Keratinocyte (primary cell): ENCODE results near the gene HDAC9. TPM values are rescaled to one million over a fixed set of nuclear protein-coding genes. Genes with fewer than 3 reads are reported as not detected.

ENCODE experiments used
- DNase-seq: peaks from one replicate; pipeline ENCODE4 v3.0.0-alpha.2; 2011; ENCODE audit warnings: low read depth, missing footprints, low spot score
- FAIRE-seq: peaks from 2 replicates; lab custom pipeline; 2011; peaks lifted over from hg19 to GRCh38; lab: Jason Lieb, UNC
- H2AFZ ChIP-seq: 2 replicates; pipeline ENCODE4 v1.6.0; 2012; ENCODE audit warnings: low read length, control low read depth, inconsistent platforms; ENCODE audit not compliant: control insufficient read depth
- H3K27ac ChIP-seq: 2 replicates; pipeline ENCODE4 v1.5.1; 2011; ENCODE audit warnings: low read length; ENCODE audit not compliant: control insufficient read depth, insufficient read depth
- H3K27me3 ChIP-seq: 3 replicates; pipeline ENCODE4 v1.6.0; 2011; ENCODE audit warnings: low read length; ENCODE audit not compliant: control insufficient read depth, insufficient read depth; ENCODE audit errors: extremely low read depth
- H3K36me3 ChIP-seq, 2 experiments: 2 replicates in 1 of 2; 3 replicates in 1 of 2; pipeline ENCODE4 v1.5.1; 2011; ENCODE audit warnings: low read length in 2 of 2, mild to moderate bottlenecking in 1 of 2; ENCODE audit not compliant: control insufficient read depth in 2 of 2, insufficient read depth in 2 of 2; ENCODE audit errors: extremely low read depth in 1 of 2
- H3K4me1 ChIP-seq: 3 replicates; pipeline ENCODE4 v1.5.1; 2011; ENCODE audit warnings: low read length; ENCODE audit not compliant: control insufficient read depth, insufficient read depth; ENCODE audit errors: extremely low read depth
- H3K4me2 ChIP-seq: 3 replicates; pipeline ENCODE4 v1.6.0; 2011; ENCODE audit warnings: low read depth, low read length; ENCODE audit not compliant: control insufficient read depth, insufficient read depth; ENCODE audit errors: extremely low read depth
- H3K4me3 ChIP-seq, 3 experiments: fragments of 200-600 bp in 1 of 3; sonication (generic) in 1 of 3; 2 replicates in 2 of 3; 3 replicates in 1 of 3; pipeline ENCODE4 v1.5.1; 2011 to 2016; ENCODE audit warnings: low read length in 3 of 3, mild to moderate bottlenecking in 3 of 3, control low read depth in 2 of 3, inconsistent platforms in 1 of 3, low read depth in 1 of 3, mixed read lengths in 1 of 3, mixed run types in 1 of 3, moderate library complexity in 1 of 3; ENCODE audit not compliant: control insufficient read depth in 2 of 3, insufficient read depth in 2 of 3; ENCODE audit errors: extremely low read depth in 1 of 3
- H3K79me2 ChIP-seq: 2 replicates; pipeline ENCODE4 v1.6.0; 2012; ENCODE audit warnings: low read length; ENCODE audit not compliant: control insufficient read depth, insufficient read depth
- H3K9ac ChIP-seq: 3 replicates; pipeline ENCODE4 v1.6.0; 2011; ENCODE audit warnings: low read length; ENCODE audit not compliant: control insufficient read depth, insufficient read depth; ENCODE audit errors: extremely low read depth
- H3K9me1 ChIP-seq: 3 replicates; pipeline ENCODE4 v1.6.0; 2011; ENCODE audit warnings: low read length; ENCODE audit not compliant: control insufficient read depth, insufficient read depth; ENCODE audit errors: extremely low read depth
- H3K9me3 ChIP-seq: 2 replicates; pipeline ENCODE4 v1.5.1; 2012; ENCODE audit warnings: low read depth, low read length; ENCODE audit not compliant: control insufficient read depth
- H4K20me1 ChIP-seq: 3 replicates; pipeline ENCODE4 v1.6.0; 2011; ENCODE audit warnings: low read length; ENCODE audit not compliant: control insufficient read depth, insufficient read depth; ENCODE audit errors: extremely low read depth
- EZH2 ChIP-seq: IDR thresholded peaks from one replicate; pipeline ENCODE4 v1.6.1; 2012; ENCODE audit warnings: inconsistent platforms, mild to moderate bottlenecking, low read length, moderate library complexity
- dilution Hi-C: fragments of 300-500 bp; cut with MboI; formaldehyde crosslinking; loops from one replicate; pipeline ENCODE4 v1.7.0; 2020; ENCODE audit warnings: low sequenced_read_pairs; ENCODE audit not compliant: extremely low pct_ligation_motif_present
- polyA plus RNA-seq, 5 experiments: library from polyadenylated mRNA; depleted of rRNA in 3 of 5; stranded (reverse) in 3 of 5; stranded (forward) in 1 of 5; unstranded in 1 of 5; fragments of >200 nt; gene quantifications; 1 replicate in 1 of 5; 2 replicates in 3 of 5; 3 replicates in 1 of 5; pipeline versions ENCODE4 v1.2.1 to v1.2.3, GENCODE V29; 2011 to 2012; ENCODE audit warnings: missing spikeins in 2 of 5, low read depth in 1 of 5, low replicate concordance in 1 of 5
- TF ChIP-seq, protein P1 (sequence below), 3 experiments: IDR thresholded peaks in 1 of 3; conservative IDR thresholded peaks in 1 of 3; optimal IDR thresholded peaks in 1 of 3; 2 replicates in 2 of 3; 3 replicates in 1 of 3; pipeline versions ENCODE3 to v1.5.1; 2011; ENCODE audit warnings: low read length in 3 of 3, mild to moderate bottlenecking in 3 of 3, moderate library complexity in 2 of 3, control low read depth in 1 of 3, inconsistent platforms in 1 of 3; ENCODE audit not compliant: insufficient read depth in 2 of 3; ENCODE audit errors: extremely low read depth in 1 of 3

The HDAC9 gene
- polyA plus RNA-seq, 1 donor (not counting 4 experiments of a cell fraction or from before 2014, with no cell fraction given) = 24.6 TPM

DNA sequence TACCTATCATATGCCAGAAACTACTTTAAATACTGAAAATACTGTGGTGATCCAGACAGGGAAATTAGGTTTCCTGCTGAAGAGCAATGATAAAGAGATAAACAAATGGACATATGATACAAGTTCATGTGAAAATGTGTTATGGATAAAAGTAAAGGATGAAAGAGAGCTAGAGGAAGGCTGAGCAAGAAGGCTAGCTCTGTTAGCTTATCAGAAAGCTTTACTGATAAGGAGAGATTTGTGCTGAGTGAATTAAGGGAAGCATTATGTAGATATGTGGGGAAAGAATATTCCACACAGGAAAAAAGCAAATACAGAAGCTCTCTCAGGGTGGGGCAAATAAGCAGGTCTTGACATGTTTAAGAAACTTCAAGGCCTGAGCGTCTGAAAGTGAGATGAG, 308.4 kb downstream of the HDAC9 start:
- Histone ChIP-seq H3K9me3 (no peaks in the 10 kb centered on the region), H3K4me1 (no peaks in the 10 kb centered on the region), H3K27ac (no peak overlapping the region), H4K20me1 (no peaks in the 10 kb centered on the region), H3K9me1 (no peaks in the 10 kb centered on the region), H2AFZ (peak overlapping the region; percentile 47), H3K9ac (no peak overlapping the region), H3K4me3 (no peak overlapping the region), H3K4me2 (no peak overlapping the region), H3K36me3 (no peaks in the 10 kb centered on the region), H3K79me2 (no peaks in the 10 kb centered on the region), H3K27me3 (no peaks in the 10 kb centered on the region)
- dilution Hi-C loops = no loop called here
- TF ChIP-seq, protein P1, sequence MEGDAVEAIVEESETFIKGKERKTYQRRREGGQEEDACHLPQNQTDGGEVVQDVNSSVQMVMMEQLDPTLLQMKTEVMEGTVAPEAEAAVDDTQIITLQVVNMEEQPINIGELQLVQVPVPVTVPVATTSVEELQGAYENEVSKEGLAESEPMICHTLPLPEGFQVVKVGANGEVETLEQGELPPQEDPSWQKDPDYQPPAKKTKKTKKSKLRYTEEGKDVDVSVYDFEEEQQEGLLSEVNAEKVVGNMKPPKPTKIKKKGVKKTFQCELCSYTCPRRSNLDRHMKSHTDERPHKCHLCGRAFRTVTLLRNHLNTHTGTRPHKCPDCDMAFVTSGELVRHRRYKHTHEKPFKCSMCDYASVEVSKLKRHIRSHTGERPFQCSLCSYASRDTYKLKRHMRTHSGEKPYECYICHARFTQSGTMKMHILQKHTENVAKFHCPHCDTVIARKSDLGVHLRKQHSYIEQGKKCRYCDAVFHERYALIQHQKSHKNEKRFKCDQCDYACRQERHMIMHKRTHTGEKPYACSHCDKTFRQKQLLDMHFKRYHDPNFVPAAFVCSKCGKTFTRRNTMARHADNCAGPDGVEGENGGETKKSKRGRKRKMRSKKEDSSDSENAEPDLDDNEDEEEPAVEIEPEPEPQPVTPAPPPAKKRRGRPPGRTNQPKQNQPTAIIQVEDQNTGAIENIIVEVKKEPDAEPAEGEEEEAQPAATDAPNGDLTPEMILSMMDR (optimal IDR thresholded peaks at IDR 0.05 in 1 of 3, IDR thresholded peaks at IDR 0.05 in 1 of 3, conservative IDR thresholded peaks at IDR 0.05 in 1 of 3; ENCODE audit: extremely low read depth in 1 of 3, insufficient read depth in 2 of 3, low read length in 3 of 3) = no peak
- FAIRE-seq (no peak), DNase-seq (no peak)

DNA sequence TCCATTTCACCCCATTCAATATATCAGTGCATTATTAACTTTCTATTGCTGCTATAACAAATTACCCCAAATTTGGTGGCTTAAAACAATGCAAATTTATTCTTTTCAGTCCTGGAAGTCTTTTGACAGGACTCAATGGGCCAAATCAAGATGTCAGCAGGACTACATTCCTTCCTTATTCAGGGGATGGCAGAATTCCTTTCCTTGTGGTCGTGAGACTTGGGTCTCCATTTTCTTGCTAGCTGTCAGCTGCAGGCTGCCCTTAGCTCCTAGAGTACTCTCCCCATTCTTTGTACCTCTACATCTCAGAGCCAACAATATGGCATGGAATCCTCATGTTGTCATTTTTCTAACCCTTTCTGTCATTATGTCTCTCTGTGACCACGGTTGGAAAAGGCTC, 310.6 kb downstream of the HDAC9 start:
- Histone ChIP-seq H3K4me1 (no peaks in the 10 kb centered on the region), H3K4me2 (no peak overlapping the region), H3K36me3 (no peaks in the 10 kb centered on the region), H3K79me2 (no peaks in the 10 kb centered on the region), H3K27ac (no peak overlapping the region), H2AFZ (no peak overlapping the region), H3K9me1 (no peaks in the 10 kb centered on the region), H3K27me3 (no peaks in the 10 kb centered on the region), H4K20me1 (no peaks in the 10 kb centered on the region), H3K9ac (no peak overlapping the region), H3K9me3 (no peaks in the 10 kb centered on the region), H3K4me3 (no peak overlapping the region)
- DNase-seq (no peak), FAIRE-seq (no peak)
- TF ChIP-seq, protein P1 (optimal IDR thresholded peaks at IDR 0.05 in 1 of 3, IDR thresholded peaks at IDR 0.05 in 1 of 3, conservative IDR thresholded peaks at IDR 0.05 in 1 of 3; ENCODE audit: extremely low read depth in 1 of 3, insufficient read depth in 2 of 3, low read length in 3 of 3) = no peak
- TF ChIP-seq EZH2 = no peak
- dilution Hi-C loops = no loop called here
